Upper lobe of left lung (tissue), 6 donors: ENCODE results near the gene PCDHGB2. TPM values are rescaled to one million over a fixed set of nuclear protein-coding genes. Genes with fewer than 3 reads are reported as not detected.

Experiments
- ATAC-seq, 2 donors: fragments of 200-7000 bp; cut with Tn5 transposase; one replicate each; pipeline ENCODE4 v1.9.1; 2022; ENCODE audit warnings: mild to moderate bottlenecking in 2 of 2, moderate library complexity in 2 of 2; ENCODE audit not compliant: low FRiP score in 2 of 2
- DNase-seq, 2 donors: peaks; one replicate each; pipeline ENCODE4 v3.0.0-alpha.2; 2019 to 2020
- H3K27ac ChIP-seq, 4 donors: fragments of 200-600 bp; sonication (generic); one replicate each; pipeline ENCODE4 v1.5.1; 2016 to 2019
- H3K27me3 ChIP-seq, 4 donors: fragments of 200-600 bp; sonication (generic); one replicate each; pipeline ENCODE4 v1.5.1; 2017 to 2019
- H3K36me3 ChIP-seq, 4 donors: fragments of 200-600 bp; sonication (generic); one replicate each; pipeline ENCODE4 v1.5.1; 2016 to 2019
- H3K4me1 ChIP-seq, 4 donors: fragments of 200-600 bp; sonication (generic); one replicate each; pipeline ENCODE4 v1.5.1; 2018 to 2019
- H3K4me3 ChIP-seq, 4 donors: fragments of 200-600 bp; sonication (generic); one replicate each; pipeline ENCODE4 v1.5.1; 2017 to 2019; ENCODE audit warnings: mild to moderate bottlenecking in 2 of 4, moderate library complexity in 1 of 4
- H3K9me3 ChIP-seq, 4 donors: fragments of 200-600 bp; sonication (generic); one replicate each; pipeline ENCODE4 v1.5.1; 2018 to 2019
- CTCF ChIP-seq, 6 experiments: fragments of 450-650 bp in 4 of 6; fragments of 200-600 bp in 2 of 6; sonication (generic) in 2 of 6; IDR thresholded peaks; one replicate each; pipeline ENCODE4 v1.5.1; 2016 to 2019; ENCODE audit warnings: antibody characterized with exemption in 6 of 6
- EP300 ChIP-seq, 4 donors: sonication (generic); formaldehyde crosslinking; IDR thresholded peaks; one replicate each; pipeline ENCODE4 v1.5.1; 2017; ENCODE audit warnings: antibody characterized with exemption in 4 of 4, control low read depth in 2 of 4
- POLR2A ChIP-seq, 4 donors: fragments of 450-650 bp; IDR thresholded peaks; one replicate each; pipeline ENCODE4 v1.5.1; 2016 to 2017; ENCODE audit warnings: antibody characterized with exemption in 4 of 4, mild to moderate bottlenecking in 2 of 4
- POLR2AphosphoS5 ChIP-seq, 2 donors: sonication (generic); formaldehyde crosslinking; IDR thresholded peaks; one replicate each; pipeline ENCODE4 v1.5.1; 2017; ENCODE audit warnings: antibody characterized with exemption in 2 of 2
- WGBS, 2 donors: methylation state at CpG; one replicate each; pipeline ENCODE4 v1.1.5; 2017 to 2018; 5-methylcytosine and 5-hydroxymethylcytosine counted together
- total RNA-seq, 6 donors: library from RNA; depleted of rRNA in 4 of 6; stranded (reverse); fragments of >200 nt in 4 of 6; gene quantifications; one replicate each; pipeline versions ENCODE4 v1.1.0 to v1.2.1, GENCODE V29; 2016 to 2021
- donor health status: DM: no; HTN: no; CAD: no; lungs with moderate emphysema.
- donor health status: DM: no; HTN: yes; CAD: no; lungs with severe emphysema.

Gene PCDHGB2
- total RNA-seq, 6 donors from 2014 or later = 1.7 to 12.6 (median 2.7) TPM

GRCh38 chr5:141349917-141350619 is 9.7 kb upstream of the PCDHGB2 start, which contains the start of gene PCDHGB1:
TSS of gene PCDHGB1 (plus strand) at chr5:141350099. CDS start at chr5:141350261, 162 bp downstream.
- Histone ChIP-seq H3K27me3 (no peaks in the 10 kb centered on the region), H3K4me1 (peaks cover 0 to 3% (median 0%) of the 10 kb centered on the region in 4 donors), H3K27ac (no peak within 1 kb of the TSS), H3K4me3 (peak within 1 kb of the TSS in 2 of 4 donors; percentile 15 to 19), H3K36me3 (no peaks in the 10 kb centered on the region), H3K9me3 (peaks cover 20 to 72% (median 46%) of the 10 kb centered on the region in 4 donors)
- WGBS, 2 donors = 23 to 27% methylated on average over 29 of the region's 29 CpGs
- DNase-seq = no peak
- ATAC-seq = no peak
- TF ChIP-seq POLR2AphosphoS5 (IDR thresholded peaks at IDR 0.05) = no peak
- no peak for TF ChIP-seq POLR2A (IDR thresholded peaks at IDR 0.05)
- peak in 2 of 6 experiments; percentile 17 to 24 for TF ChIP-seq CTCF (IDR thresholded peaks at IDR 0.05)
- no peak for TF ChIP-seq EP300 (IDR thresholded peaks at IDR 0.05)

GRCh38 chr5:141351591-141351990 is 8.2 kb upstream of the PCDHGB2 start:
- 48% methylated on average over 18 of the region's 36 CpGs; no CpG with 5 or more reads in 1 of the 2 donors for WGBS, 2 donors
- Histone ChIP-seq H3K27me3 (no peaks in the 10 kb centered on the region), H3K4me3 (no peak overlapping the region), H3K36me3 (no peaks in the 10 kb centered on the region), H3K9me3 (peaks cover 29 to 72% (median 51%) of the 10 kb centered on the region in 4 donors), H3K27ac (no peak overlapping the region), H3K4me1 (peaks cover 0 to 3% (median 0%) of the 10 kb centered on the region in 4 donors)
- DNase-seq (peak in 1 of 2 donors; percentile 72), ATAC-seq (no peak)
- TF ChIP-seq CTCF (IDR thresholded peaks at IDR 0.05) = no peak
- no peak for TF ChIP-seq POLR2A (IDR thresholded peaks at IDR 0.05)
- no peak for TF ChIP-seq POLR2AphosphoS5 (IDR thresholded peaks at IDR 0.05)
- no peak for TF ChIP-seq EP300 (IDR thresholded peaks at IDR 0.05)

GRCh38 chr5:141354900-141355469 is 4.8 kb upstream of the PCDHGB2 start, which contains the start of gene PCDHGA4:
TSS of gene PCDHGA4 (plus strand) at chr5:141355021. CDS start at chr5:141355108, 87 bp downstream.
- no peaks in the 10 kb centered on the region for H3K4me1 ChIP-seq
- ATAC-seq (no peak), DNase-seq (peak in 1 of 2 donors; percentile 77)
- TF ChIP-seq POLR2AphosphoS5 (IDR thresholded peaks at IDR 0.05) (no peak), POLR2A (IDR thresholded peaks at IDR 0.05) (no peak), CTCF (IDR thresholded peaks at IDR 0.05) (no peak), EP300 (IDR thresholded peaks at IDR 0.05) (no peak)
- peaks cover 25 to 85% (median 68%) of the 10 kb centered on the region in 4 donors for H3K9me3 ChIP-seq
- no peaks in the 10 kb centered on the region for H3K27me3 ChIP-seq
- WGBS, 2 donors = 16 to 19% methylated on average over 22 to 25 of the region's 29 CpGs
- H3K36me3 ChIP-seq = no peaks in the 10 kb centered on the region
- no peak within 1 kb of the TSS for H3K27ac ChIP-seq
- peak within 1 kb of the TSS in 3 of 4 donors; percentile 19 to 28 (median 25) for H3K4me3 ChIP-seq

GRCh38 chr5:141355641-141356040 is 4.2 kb upstream of the PCDHGB2 start:
- H3K36me3 ChIP-seq = no peaks in the 10 kb centered on the region
- no peak overlapping the region for H3K27ac ChIP-seq
- no peak for DNase-seq
- 48 to 56% methylated on average over 21 to 24 of the region's 24 CpGs for WGBS, 2 donors
- peaks cover 28 to 85% (median 66%) of the 10 kb centered on the region in 4 donors for H3K9me3 ChIP-seq
- H3K4me1 ChIP-seq = no peaks in the 10 kb centered on the region
- H3K4me3 ChIP-seq = peak overlapping the region in 1 of 4 donors; percentile 28
- no peaks in the 10 kb centered on the region for H3K27me3 ChIP-seq
- no peak for ATAC-seq
- TF ChIP-seq EP300 (IDR thresholded peaks at IDR 0.05) = no peak
- TF ChIP-seq POLR2AphosphoS5 (IDR thresholded peaks at IDR 0.05) = no peak
- TF ChIP-seq POLR2A (IDR thresholded peaks at IDR 0.05) = no peak

- H3K4me1 ChIP-seq = no peaks in the 10 kb centered on the region
- ATAC-seq = no peak
- 72 to 77% methylated on average over 5 of the region's 5 CpGs for WGBS, 2 donors
- no peaks in the 10 kb centered on the region for H3K36me3 ChIP-seq
- no peak for DNase-seq
- H3K27ac ChIP-seq = no peak overlapping the region
- no peaks in the 10 kb centered on the region for H3K27me3 ChIP-seq
- no peak overlapping the region for H3K4me3 ChIP-seq
- peaks cover 33 to 85% (median 66%) of the 10 kb centered on the region in 4 donors for H3K9me3 ChIP-seq
- TF ChIP-seq POLR2A (IDR thresholded peaks at IDR 0.05) (no peak), CTCF (IDR thresholded peaks at IDR 0.05) (no peak), POLR2AphosphoS5 (IDR thresholded peaks at IDR 0.05) (no peak), EP300 (IDR thresholded peaks at IDR 0.05) (no peak)
Measured at GRCh38 chr5:141356133-141356532, 3.7 kb upstream of the PCDHGB2 start.
